ENCODE results near the gene B4GALNT2.

GRCh38 chr17:49117587-49118230 is 14.9 kb upstream of the B4GALNT2 start:
- TF ChIP-seq SUZ12 (IDR thresholded peaks at IDR 0.05) (no peak), BHLHE40 (IDR thresholded peaks at IDR 0.05; ENCODE audit: borderline replicate concordance) (no peak), LEF1 (IDR thresholded peaks at IDR 0.05; ENCODE audit: borderline replicate concordance) (no peak), SP1 (IDR thresholded peaks at IDR 0.05) (no peak), ZNF384 (IDR thresholded peaks at IDR 0.05) (no peak)
